SK-N-SH treated with all-trans-retinoic acid at 6 μM for 48 hours (cell line): ENCODE measurements around the gene RB1.

Experiments
- ATAC-seq: fragments of 200-7000 bp; cut with Tn5 transposase; 3 replicates; pipeline ENCODE4 v1.9.1; 2020; ENCODE audit warnings: mild to moderate bottlenecking, moderate library complexity
- ARNTL ChIP-seq: fragments of 450-650 bp; formaldehyde crosslinking; IDR thresholded peaks from 2 replicates; pipeline ENCODE4 v1.5.0; 2020; ENCODE audit warnings: low read depth, mild to moderate bottlenecking, moderate library complexity, borderline replicate concordance
- BACH2 ChIP-seq: fragments of 250-450 bp; sonication (Bioruptor Pico); IDR thresholded peaks from 2 replicates; pipeline ENCODE4 v1.9.0; 2021; ENCODE audit warnings: mild to moderate bottlenecking, borderline replicate concordance
- CREB5 ChIP-seq: fragments of 250-450 bp; sonication (Bioruptor Pico); IDR thresholded peaks from 2 replicates; pipeline ENCODE4 v1.5.1; 2020; ENCODE audit warnings: low read depth, mild to moderate bottlenecking, moderate library complexity
- CSRNP3 ChIP-seq: fragments of 250-450 bp; sonication (Bioruptor Pico); IDR thresholded peaks from 2 replicates; pipeline ENCODE4 v1.5.1; 2021; ENCODE audit warnings: mild to moderate bottlenecking, moderate library complexity
- GLIS3 ChIP-seq: fragments of 250-450 bp; sonication (Bioruptor Pico); IDR thresholded peaks from 2 replicates; pipeline ENCODE4 v1.5.0; 2020; ENCODE audit warnings: mild to moderate bottlenecking, moderate library complexity
- ISL1 ChIP-seq: fragments of 250-450 bp; sonication (Bioruptor Pico); IDR thresholded peaks from 2 replicates; pipeline ENCODE4 v2.1.2; 2022; ENCODE audit warnings: mild to moderate bottlenecking, moderate library complexity
- OSR1 ChIP-seq: fragments of 250-450 bp; sonication (Bioruptor Pico); IDR thresholded peaks from 2 replicates; pipeline ENCODE4 v1.8.0; 2022; ENCODE audit warnings: moderate library complexity, mild to moderate bottlenecking, inconsistent platforms
- PATZ1 ChIP-seq: fragments of 250-450 bp; sonication (Bioruptor Pico); IDR thresholded peaks from 2 replicates; pipeline ENCODE4 v1.8.0; 2020; ENCODE audit warnings: mild to moderate bottlenecking, moderate library complexity, borderline replicate concordance
- POU6F1 ChIP-seq: fragments of 250-450 bp; sonication (Bioruptor Pico); IDR thresholded peaks from 2 replicates; pipeline ENCODE4 v1.8.0; 2021; ENCODE audit warnings: low read depth, mild to moderate bottlenecking, moderate library complexity, borderline replicate concordance
- PPARA ChIP-seq: fragments of 250-450 bp; sonication (Bioruptor Pico); IDR thresholded peaks from 2 replicates; pipeline ENCODE4 v1.5.0; 2020; ENCODE audit warnings: mild to moderate bottlenecking, borderline replicate concordance
- RARB ChIP-seq: fragments of 250-450 bp; sonication (Bioruptor Pico); IDR thresholded peaks from 2 replicates; pipeline ENCODE4 v1.8.0; 2021; ENCODE audit warnings: mild to moderate bottlenecking, moderate library complexity
- TCF4 ChIP-seq: fragments of 250-450 bp; sonication (Bioruptor Pico); IDR thresholded peaks from 2 replicates; pipeline ENCODE4 v1.8.0; 2021; ENCODE audit warnings: mild to moderate bottlenecking, moderate library complexity, borderline replicate concordance
- TOX ChIP-seq: fragments of 250-450 bp; sonication (Bioruptor Pico); IDR thresholded peaks from 2 replicates; pipeline ENCODE4 v1.8.0; 2021; ENCODE audit warnings: mild to moderate bottlenecking, moderate library complexity, borderline replicate concordance
- TSHZ2 ChIP-seq: fragments of 250-450 bp; sonication (Bioruptor Pico); IDR thresholded peaks from 2 replicates; pipeline ENCODE4 v1.5.0; 2020; ENCODE audit warnings: mild to moderate bottlenecking, moderate library complexity
- ZFP30 ChIP-seq: fragments of 450-650 bp; formaldehyde crosslinking; IDR thresholded peaks from 2 replicates; pipeline ENCODE4 v1.5.0; 2022; ENCODE audit warnings: mild to moderate bottlenecking, moderate library complexity
- ZNF565 ChIP-seq: fragments of 450-650 bp; formaldehyde crosslinking; conservative IDR thresholded peaks from 2 replicates; pipeline ENCODE4 v1.5.0; 2020; ENCODE audit warnings: low read depth, mild to moderate bottlenecking, moderate library complexity
- ZNF70 ChIP-seq: fragments of 450-650 bp; formaldehyde crosslinking; IDR thresholded peaks from 2 replicates; pipeline ENCODE4 v1.5.0; 2020; ENCODE audit warnings: mild to moderate bottlenecking, moderate library complexity
- ZNF8 ChIP-seq: fragments of 450-650 bp; formaldehyde crosslinking; IDR thresholded peaks from 2 replicates; pipeline ENCODE4 v1.5.0; 2020; ENCODE audit warnings: mild to moderate bottlenecking, moderate library complexity

RB1 gene

GRCh38 chr13:48403913-48404312 is 100.4 kb downstream of the RB1 start:
- TF ChIP-seq PATZ1 (CRISPR knock-in tag) (no peak), OSR1 (CRISPR knock-in tag) (no peak), RARB (CRISPR knock-in tag) (no peak), ISL1 (CRISPR knock-in tag) (no peak), CSRNP3 (CRISPR knock-in tag) (no peak), TOX (CRISPR knock-in tag) (no peak), POU6F1 (CRISPR knock-in tag) (no peak), TSHZ2 (CRISPR knock-in tag) (no peak), ARNTL (CRISPR knock-in tag) (no peak), ZFP30 (CRISPR knock-in tag) (no peak), GLIS3 (CRISPR knock-in tag) (no peak), BACH2 (CRISPR knock-in tag) (no peak), CREB5 (no peak), ZNF565 (CRISPR knock-in tag) (no peak), TCF4 (CRISPR knock-in tag) (no peak), PPARA (CRISPR knock-in tag) (no peak), ZNF8 (CRISPR knock-in tag) (no peak)
- ATAC-seq: no peak

GRCh38 chr13:48404952-48405351 is 101.4 kb downstream of the RB1 start:
- no peak for ATAC-seq
- TF ChIP-seq PATZ1 (CRISPR knock-in tag): no peak
- TF ChIP-seq ZFP30 (CRISPR knock-in tag): no peak
- no peak for TF ChIP-seq CSRNP3 (CRISPR knock-in tag)
- no peak for TF ChIP-seq CREB5
- no peak for TF ChIP-seq ZNF70 (CRISPR knock-in tag)
- TF ChIP-seq, all 23 proteins: peak for 0
